Neural progenitor cell (in vitro differentiated cells): ENCODE data around the gene PIM2. TPM values are rescaled to one million over a fixed set of nuclear protein-coding genes. Genes with fewer than 3 reads are reported as not detected.

ENCODE experiments used
- DNase-seq: peaks from one replicate; pipeline ENCODE4 v3.0.0-alpha.2; 2016; ENCODE audit warnings: low spot score
- H2AFZ ChIP-seq: fragments of 200-600 bp; sonication (generic); replicated peaks from 2 replicates; pipeline ENCODE4 v1.6.1; 2016; ENCODE audit warnings: antibody characterized with exemption
- H3F3A ChIP-seq: fragments of 200-600 bp; sonication (generic); 2 replicates; pipeline ENCODE4 v1.6.1; 2016; ENCODE audit warnings: antibody characterized with exemption, low read depth
- H3K27ac ChIP-seq: fragments of 200-600 bp; sonication (generic); 2 replicates; pipeline ENCODE4 v1.5.1; 2016; ENCODE audit warnings: mild to moderate bottlenecking
- H3K27me3 ChIP-seq: fragments of 200-600 bp; sonication (generic); 2 replicates; pipeline ENCODE4 v1.6.1; 2016; ENCODE audit warnings: mild to moderate bottlenecking, moderate library complexity
- H3K36me3 ChIP-seq: fragments of 200-600 bp; sonication (generic); 2 replicates; pipeline ENCODE4 v1.5.1; 2016
- H3K4me1 ChIP-seq: fragments of 200-600 bp; sonication (generic); 2 replicates; pipeline ENCODE4 v1.6.1; 2016; ENCODE audit warnings: mixed run types
- H3K4me2 ChIP-seq: fragments of 200-600 bp; sonication (generic); 2 replicates; pipeline ENCODE4 v1.6.1; 2016
- H3K4me3 ChIP-seq: fragments of 200-600 bp; sonication (generic); 2 replicates; pipeline ENCODE4 v1.5.1; 2016
- H3K79me2 ChIP-seq: fragments of 200-600 bp; sonication (generic); 2 replicates; pipeline ENCODE4 v1.6.1; 2016; ENCODE audit warnings: low read depth
- H3K9ac ChIP-seq: fragments of 200-600 bp; sonication (generic); 2 replicates; pipeline ENCODE4 v1.6.1; 2016
- H3K9me3 ChIP-seq: fragments of 200-600 bp; sonication (generic); 2 replicates; pipeline ENCODE4 v1.5.1; 2016; ENCODE audit warnings: low read depth
- H4K20me1 ChIP-seq: fragments of 200-600 bp; sonication (generic); 2 replicates; pipeline ENCODE4 v1.6.1; 2016; ENCODE audit warnings: low read depth
- H3K27ac Mint-ChIP-seq: 3 replicates; pipeline ENCODE4 v1.8.0; 2021; ENCODE audit warnings: mixed read lengths
- H3K27me3 Mint-ChIP-seq: 2 replicates; pipeline ENCODE4 v1.8.0; 2022; ENCODE audit warnings: low read depth, mild to moderate bottlenecking, inconsistent platforms, moderate library complexity, mixed read lengths; ENCODE audit not compliant: insufficient read depth
- H3K36me3 Mint-ChIP-seq: 3 replicates; pipeline ENCODE4 v1.8.0; 2021; ENCODE audit warnings: mixed read lengths
- H3K4me1 Mint-ChIP-seq: 3 replicates; pipeline ENCODE4 v1.8.0; 2021; ENCODE audit warnings: mixed read lengths
- H3K4me3 Mint-ChIP-seq: 3 replicates; pipeline ENCODE4 v1.8.0; 2021; ENCODE audit warnings: mild to moderate bottlenecking, moderate library complexity, mixed read lengths
- H3K9me3 Mint-ChIP-seq: 3 replicates; pipeline ENCODE4 v1.8.0; 2020; ENCODE audit warnings: mixed read lengths
- CTCF ChIP-seq: fragments of 200-600 bp; sonication (generic); IDR thresholded peaks from 2 replicates; pipeline ENCODE4 v1.5.1; 2017; ENCODE audit warnings: antibody characterized with exemption, mild to moderate bottlenecking
- EZH2 ChIP-seq: fragments of 200-600 bp; sonication (generic); IDR thresholded peaks from 2 replicates; pipeline ENCODE4 v1.6.1; 2017; ENCODE audit warnings: antibody characterized with exemption, mild to moderate bottlenecking, moderate library complexity
- EZH2phosphoT487 ChIP-seq: fragments of 200-600 bp; sonication (generic); IDR thresholded peaks from 2 replicates; pipeline ENCODE4 v1.6.1; 2017; ENCODE audit warnings: antibody characterized with exemption
- total RNA-seq: library from RNA; depleted of rRNA; stranded (reverse); fragments of >200 nt; gene quantifications from 2 replicates; pipeline ENCODE4 v1.2.3, GENCODE V29; 2015; ENCODE audit warnings: low replicate concordance

PIM2 gene
- total RNA-seq: 14.7 and 16.6 TPM in 2 replicates

- H3K27me3 Mint-ChIP-seq: peaks cover 3% of the 10 kb centered on the region
- H3K9me3 Mint-ChIP-seq: peaks cover 5% of the 10 kb centered on the region
- TF ChIP-seq CTCF (no peak), EZH2phosphoT487 (no peak), EZH2 (no peak)
Observed at GRCh38 chrX:48918643-48919340, at the start of gene PIM2. TSS of gene PIM2 (minus strand) at chrX:48919024. CDS start at chrX:48918834, 190 bp downstream.

DNA sequence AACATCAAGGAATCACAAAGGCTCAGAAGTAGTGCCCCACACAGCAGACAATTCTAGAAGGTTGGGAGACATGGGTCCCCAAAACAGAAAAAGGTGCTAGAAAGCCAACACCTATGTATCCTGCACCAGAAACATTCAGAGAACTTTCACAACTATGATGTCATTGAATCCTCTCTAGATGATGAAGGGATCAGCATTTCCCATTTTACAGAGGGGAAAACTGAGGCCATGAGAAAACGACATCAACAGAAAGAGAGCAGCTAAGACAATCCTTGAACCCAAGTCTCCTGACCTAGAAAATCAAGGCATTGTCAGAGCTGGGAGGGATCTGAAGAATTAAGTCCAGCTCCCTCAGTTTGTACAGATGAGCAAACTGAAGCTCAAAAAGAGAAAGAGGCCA is 49.6 kb upstream of the PIM2 start:
- no peak overlapping the region for H3K4me3 Mint-ChIP-seq

More at GRCh38 chrX:48918643-48919340, at the start of gene PIM2:
- H3K79me2 ChIP-seq: peaks cover 32% of the 10 kb centered on the region
- DNase-seq: peak; percentile 96
- peaks cover 19% of the 10 kb centered on the region for H4K20me1 ChIP-seq
- H3K27ac ChIP-seq: peak within 1 kb of the TSS; percentile 43
- peak within 1 kb of the TSS; percentile 78 for H3K9ac ChIP-seq
- H3K27ac Mint-ChIP-seq: no peak within 1 kb of the TSS
- peaks cover 3% of the 10 kb centered on the region for H3K36me3 Mint-ChIP-seq
- no peaks in the 10 kb centered on the region for H3K27me3 ChIP-seq
- H3K36me3 ChIP-seq: no peaks in the 10 kb centered on the region
- H3F3A ChIP-seq: peaks cover 15% of the 10 kb centered on the region
- no peak within 1 kb of the TSS for H2AFZ ChIP-seq
- H3K9me3 ChIP-seq: no peaks in the 10 kb centered on the region
- peak within 1 kb of the TSS; percentile 86 for H3K4me2 ChIP-seq
- H3K4me3 ChIP-seq: peak within 1 kb of the TSS; percentile 77
- peaks cover 5% of the 10 kb centered on the region for H3K4me1 ChIP-seq
- H3K4me3 Mint-ChIP-seq: peak within 1 kb of the TSS; percentile 91
- H3K4me1 Mint-ChIP-seq: peaks cover 29% of the 10 kb centered on the region

DNA sequence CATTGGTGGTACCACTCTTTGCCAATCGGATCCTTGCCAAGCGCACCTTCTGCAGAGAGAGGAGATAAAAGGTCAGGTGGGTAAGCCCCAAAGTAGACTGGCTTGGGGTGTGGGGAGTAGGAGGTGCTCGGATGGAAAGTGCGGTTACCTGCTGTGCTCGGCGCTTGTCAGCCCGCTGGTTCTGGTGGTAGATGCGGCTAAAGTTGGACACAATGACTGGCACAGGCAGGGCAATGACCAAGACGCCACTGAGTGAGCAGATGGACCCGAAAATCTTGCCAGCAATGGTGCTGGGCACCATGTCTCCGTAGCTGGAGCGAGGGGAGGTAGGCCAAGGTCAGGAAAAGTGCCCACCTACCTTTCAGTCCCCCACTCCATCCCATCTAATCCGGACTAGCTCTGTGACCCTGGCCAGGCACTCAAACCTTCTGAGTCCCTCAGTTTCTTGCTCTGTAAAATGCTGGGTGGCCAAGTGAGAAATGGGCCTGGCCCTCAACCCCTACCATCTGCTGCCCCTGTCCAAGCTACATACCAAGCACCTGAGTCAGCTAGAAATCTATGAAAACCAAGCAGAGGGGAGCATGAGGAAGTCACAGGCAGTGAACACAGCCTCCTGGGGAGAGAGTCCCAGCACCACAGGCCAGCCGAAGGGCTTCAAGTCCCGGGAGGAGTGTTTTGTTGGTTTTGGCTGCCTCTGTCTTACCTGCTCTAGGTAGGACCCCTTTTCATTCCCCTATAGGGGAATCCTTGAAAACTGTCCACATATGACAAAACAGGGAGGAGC is 48.2 kb upstream of the PIM2 start:
- peaks cover under 1% of the 10 kb centered on the region for H3K4me1 Mint-ChIP-seq
- DNase-seq: no peak
- no peaks in the 10 kb centered on the region for H3K4me1 ChIP-seq
- TF ChIP-seq EZH2phosphoT487 (no peak), EZH2 (no peak), CTCF (no peak)
- H3K36me3 Mint-ChIP-seq: no peaks in the 10 kb centered on the region
- H3K9ac ChIP-seq: no peak overlapping the region
- H3K79me2 ChIP-seq: no peaks in the 10 kb centered on the region
- no peaks in the 10 kb centered on the region for H3K9me3 ChIP-seq
- no peak overlapping the region for H2AFZ ChIP-seq
- H3K36me3 ChIP-seq: no peaks in the 10 kb centered on the region
- no peak overlapping the region for H3K27ac Mint-ChIP-seq
- no peak overlapping the region for H3K4me3 Mint-ChIP-seq
- no peaks in the 10 kb centered on the region for H3F3A ChIP-seq
- peaks cover 16% of the 10 kb centered on the region for H3K9me3 Mint-ChIP-seq
- no peak overlapping the region for H3K27ac ChIP-seq
- H3K4me2 ChIP-seq: no peak overlapping the region
- H3K27me3 Mint-ChIP-seq: peaks cover 7% of the 10 kb centered on the region
- no peaks in the 10 kb centered on the region for H4K20me1 ChIP-seq
- no peaks in the 10 kb centered on the region for H3K27me3 ChIP-seq
- H3K4me3 ChIP-seq: no peak overlapping the region

More for the DNA sequence above, 49.6 kb upstream of the PIM2 start:
- peaks cover 2% of the 10 kb centered on the region for H3K4me1 Mint-ChIP-seq
- H3K4me2 ChIP-seq: no peak overlapping the region
- TF ChIP-seq CTCF (no peak), EZH2 (no peak), EZH2phosphoT487 (no peak)
- no peak overlapping the region for H3K9ac ChIP-seq
- no peak overlapping the region for H3K4me3 ChIP-seq
- no peaks in the 10 kb centered on the region for H4K20me1 ChIP-seq
- peaks cover 9% of the 10 kb centered on the region for H3K27me3 Mint-ChIP-seq
- H3K4me1 ChIP-seq: no peaks in the 10 kb centered on the region
- no peak overlapping the region for H2AFZ ChIP-seq
- no peak overlapping the region for H3K27ac ChIP-seq
- no peaks in the 10 kb centered on the region for H3K9me3 ChIP-seq
- DNase-seq: no peak
- no peaks in the 10 kb centered on the region for H3K27me3 ChIP-seq
- H3K36me3 Mint-ChIP-seq: no peaks in the 10 kb centered on the region
- H3K36me3 ChIP-seq: no peaks in the 10 kb centered on the region
- H3K27ac Mint-ChIP-seq: no peak overlapping the region
- H3K79me2 ChIP-seq: no peaks in the 10 kb centered on the region
- H3F3A ChIP-seq: no peaks in the 10 kb centered on the region
- H3K9me3 Mint-ChIP-seq: peaks cover 12% of the 10 kb centered on the region
